Activated T-cell treated with anti-CD3 and anti-CD28 coated beads, Interleukin-2, amount 50 U/mL, for 48 hours (primary cell): ENCODE data around the gene TLE5.
A peak's percentile ranks its signal among the peaks of the same experiment; 100 is the strongest.

Experiments
- DNase-seq, 2 experiments: peaks; one replicate each; pipeline ENCODE4 v3.0.0-alpha.2; 2020

Gene TLE5, protein sequence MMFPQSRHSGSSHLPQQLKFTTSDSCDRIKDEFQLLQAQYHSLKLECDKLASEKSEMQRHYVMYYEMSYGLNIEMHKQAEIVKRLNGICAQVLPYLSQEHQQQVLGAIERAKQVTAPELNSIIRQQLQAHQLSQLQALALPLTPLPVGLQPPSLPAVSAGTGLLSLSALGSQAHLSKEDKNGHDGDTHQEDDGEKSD

DNA sequence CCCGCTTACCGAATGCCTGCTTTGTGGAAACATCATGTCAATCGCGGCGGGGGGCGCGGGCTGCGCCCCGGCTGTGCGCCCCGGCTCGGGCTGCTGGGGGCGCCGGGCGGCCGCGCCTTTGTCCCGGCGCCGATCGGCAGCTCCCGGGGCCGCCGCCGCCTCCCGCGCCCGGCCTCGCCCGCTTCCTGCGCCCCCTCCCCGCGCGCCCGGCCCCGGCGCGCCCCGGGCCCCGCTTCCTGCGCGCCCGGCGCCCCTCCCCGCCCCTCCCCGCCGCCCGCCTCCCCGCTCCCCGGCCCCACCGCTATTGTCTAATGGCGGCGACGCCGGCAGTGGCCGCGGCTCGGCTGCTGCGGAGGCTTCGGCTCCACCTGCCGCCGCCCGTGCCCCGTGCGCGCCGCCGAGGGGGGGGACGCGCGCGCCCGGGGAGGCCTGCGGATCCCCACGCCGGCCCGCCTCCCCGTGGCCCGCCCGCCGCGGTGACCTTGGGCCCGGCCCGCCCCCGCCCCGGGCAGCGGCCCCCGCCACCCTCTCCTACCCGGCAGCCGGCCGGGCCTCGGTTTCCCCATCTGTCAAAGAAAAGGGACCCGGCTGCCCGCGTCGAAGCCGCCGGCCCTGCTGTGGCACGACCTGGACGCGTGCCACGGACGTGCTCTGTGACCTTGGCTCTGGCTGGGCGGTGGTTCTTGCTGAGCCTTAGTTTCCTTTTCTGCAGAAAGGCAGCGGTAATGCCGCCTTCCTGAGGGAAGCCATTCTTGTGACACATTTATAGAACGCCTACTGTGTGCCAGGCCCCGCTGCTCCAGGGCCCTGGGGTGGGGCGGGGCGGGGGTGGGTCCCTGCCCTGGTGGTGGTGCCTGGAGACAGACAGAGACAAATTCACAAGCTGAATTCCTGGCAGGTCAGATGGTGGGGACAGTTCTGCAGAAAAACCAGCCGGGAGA, at the start of gene TLE5:
Gene TLE5 (minus strand): TSS at position 331 of the 941 bp plus-strand sequence. CDS start 295 bp downstream, at position 36.
- peak; percentile 83 to 84 for DNase-seq

DNA sequence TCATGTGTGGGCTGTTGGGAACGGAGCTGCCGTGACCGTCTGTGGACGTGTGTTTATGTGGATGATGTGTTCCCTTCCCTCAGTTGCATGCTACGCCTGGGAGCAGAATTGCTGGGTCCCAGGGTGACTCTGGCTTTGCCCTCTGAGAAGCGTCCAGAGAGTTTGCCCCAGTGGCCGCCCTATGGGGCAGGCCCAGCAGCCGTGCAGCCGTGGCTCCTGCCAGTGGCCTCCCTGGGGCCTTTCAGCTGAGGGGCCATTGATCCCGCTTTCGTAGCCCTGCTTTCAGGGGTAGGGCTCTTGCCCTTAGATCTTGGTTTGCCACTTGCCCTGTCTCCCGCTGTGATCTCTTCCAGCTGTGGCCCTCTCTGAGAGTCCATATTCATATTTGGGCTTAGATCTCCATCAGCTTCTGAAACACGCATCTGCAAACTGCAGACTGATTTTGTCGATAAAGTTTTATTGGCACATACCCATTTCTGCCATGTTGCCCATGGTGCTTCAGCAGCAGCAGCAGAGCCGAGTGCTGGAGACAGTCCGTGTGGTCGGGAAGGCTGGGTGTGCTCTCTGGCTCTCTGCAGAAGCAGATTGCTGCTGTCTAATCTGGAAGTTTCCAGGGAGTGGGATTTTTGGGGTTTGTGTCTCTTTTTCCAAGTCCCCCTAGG, 49.4 kb upstream of the TLE5 start:
- no peak for DNase-seq

DNA sequence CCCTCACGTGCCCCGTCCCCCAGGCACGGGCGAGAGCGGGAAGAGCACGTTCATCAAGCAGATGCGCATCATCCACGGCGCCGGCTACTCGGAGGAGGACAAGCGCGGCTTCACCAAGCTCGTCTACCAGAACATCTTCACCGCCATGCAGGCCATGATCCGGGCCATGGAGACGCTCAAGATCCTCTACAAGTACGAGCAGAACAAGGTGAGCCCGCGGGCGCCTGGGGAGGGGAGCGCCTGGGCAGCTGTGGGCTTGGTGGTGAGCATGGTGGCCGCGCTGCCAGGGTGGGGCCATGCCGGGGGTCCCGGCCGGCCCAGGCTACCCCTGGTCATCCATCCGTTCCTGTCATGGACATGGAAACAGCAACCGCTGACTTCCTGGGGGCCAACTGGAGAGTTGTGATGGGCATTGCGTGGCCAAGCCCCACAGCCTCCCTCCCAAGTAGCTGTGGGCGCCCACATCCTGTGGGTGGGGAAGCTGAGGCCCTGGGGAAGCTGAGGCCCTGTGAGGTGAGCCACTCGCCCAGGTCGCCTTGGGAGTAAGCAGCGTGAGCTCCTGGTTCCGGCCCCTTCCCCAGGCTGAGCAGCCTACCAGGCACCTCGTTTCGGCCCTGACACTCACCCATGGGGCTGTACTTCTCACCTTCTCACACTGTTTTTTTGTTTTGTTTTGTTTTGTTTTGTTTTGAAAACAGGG, 48.0 kb upstream of the TLE5 start:
- DNase-seq, result no peak

DNA sequence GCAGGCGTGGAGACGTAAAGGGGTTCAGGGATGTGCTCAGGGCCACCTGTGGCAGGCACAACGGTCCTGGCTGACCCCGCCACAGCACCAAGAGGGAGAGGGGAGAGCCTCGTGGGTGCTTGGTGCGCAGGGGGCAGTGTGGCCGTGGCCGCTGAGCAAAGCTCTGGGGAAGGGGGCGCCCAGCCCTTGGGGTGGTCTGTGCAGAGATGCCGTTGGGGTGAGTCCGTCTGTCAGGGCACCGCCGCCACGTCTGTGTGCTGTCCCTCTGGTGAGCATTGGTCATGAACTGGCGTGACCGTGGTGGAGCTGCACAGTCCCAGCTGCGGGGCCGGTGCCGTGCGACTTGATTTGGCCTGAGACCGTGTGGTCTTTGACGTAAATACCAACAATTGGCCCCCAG, 47.2 kb upstream of the TLE5 start:
- no peak for DNase-seq

DNA sequence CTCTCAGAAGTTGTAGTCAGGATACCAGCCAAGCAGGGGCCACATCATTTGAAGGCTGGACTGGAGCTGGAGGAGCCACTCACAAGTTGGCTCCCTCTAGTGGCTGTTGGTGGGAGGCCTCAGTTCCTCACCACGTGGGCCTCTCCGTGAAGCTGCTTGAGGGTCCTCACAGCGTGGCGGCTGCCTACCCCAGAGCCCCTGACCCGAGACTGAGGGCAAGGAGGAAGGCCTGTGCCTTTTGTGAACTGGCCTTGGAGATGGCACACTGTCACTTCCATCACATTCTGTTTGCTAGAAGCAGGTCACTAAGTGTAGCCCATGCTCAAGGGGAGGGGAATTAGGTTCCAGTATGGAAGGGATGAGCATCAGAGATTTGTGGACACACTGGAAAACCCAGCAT, 46.5 kb upstream of the TLE5 start:
- DNase-seq, result peak; percentile 81 to 83

DNA sequence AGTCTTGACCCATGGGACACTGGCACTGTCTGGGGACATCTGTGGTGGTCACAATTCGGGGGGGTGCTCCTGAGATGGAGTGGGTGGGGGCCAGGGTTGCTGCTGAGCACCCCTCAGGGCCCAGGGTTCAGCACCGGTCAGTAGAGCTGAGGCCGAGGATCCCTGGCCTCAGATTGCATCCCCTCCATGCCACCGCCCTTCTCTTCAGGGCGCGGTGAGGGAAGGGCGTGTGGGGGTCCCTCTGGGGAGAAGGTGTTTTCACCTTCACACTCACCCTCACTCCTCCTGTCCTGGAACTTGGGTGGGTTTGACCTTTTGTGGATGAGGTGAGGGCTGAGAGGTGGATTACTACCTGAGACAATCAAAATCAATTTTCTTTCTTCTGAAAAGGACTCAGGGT, 45.4 kb upstream of the TLE5 start:
- no peak for DNase-seq

DNA sequence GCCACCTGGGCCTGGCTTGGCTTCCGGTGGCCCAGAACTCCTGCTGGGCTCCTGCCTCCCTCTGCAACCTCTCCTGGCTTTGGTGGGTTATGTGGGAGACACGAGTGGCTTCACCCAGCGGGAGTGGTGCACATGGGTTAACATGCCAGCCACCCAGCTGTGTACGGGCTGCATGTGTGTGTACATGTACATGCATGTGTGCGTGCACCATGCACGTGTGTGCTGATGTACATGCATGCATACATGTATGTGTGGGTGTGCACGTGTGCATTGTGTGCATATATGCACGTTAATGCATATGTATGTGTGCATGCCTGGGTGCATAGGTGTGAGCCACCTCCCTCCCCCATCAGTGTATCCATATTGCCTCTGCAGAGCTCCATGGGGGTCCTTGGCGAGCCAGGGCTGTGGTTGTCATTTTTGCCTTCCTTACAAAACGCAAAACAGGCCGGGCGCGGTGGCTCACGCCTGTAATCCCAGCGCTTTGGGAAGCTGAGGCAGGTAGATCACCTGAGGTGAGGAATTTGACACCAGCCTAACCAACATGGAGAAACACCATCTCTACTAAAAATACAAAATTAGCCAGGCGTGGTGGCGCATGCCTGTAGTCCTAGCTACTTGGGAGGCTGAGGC, 44.3 kb upstream of the TLE5 start:
- DNase-seq, result no peak

DNA sequence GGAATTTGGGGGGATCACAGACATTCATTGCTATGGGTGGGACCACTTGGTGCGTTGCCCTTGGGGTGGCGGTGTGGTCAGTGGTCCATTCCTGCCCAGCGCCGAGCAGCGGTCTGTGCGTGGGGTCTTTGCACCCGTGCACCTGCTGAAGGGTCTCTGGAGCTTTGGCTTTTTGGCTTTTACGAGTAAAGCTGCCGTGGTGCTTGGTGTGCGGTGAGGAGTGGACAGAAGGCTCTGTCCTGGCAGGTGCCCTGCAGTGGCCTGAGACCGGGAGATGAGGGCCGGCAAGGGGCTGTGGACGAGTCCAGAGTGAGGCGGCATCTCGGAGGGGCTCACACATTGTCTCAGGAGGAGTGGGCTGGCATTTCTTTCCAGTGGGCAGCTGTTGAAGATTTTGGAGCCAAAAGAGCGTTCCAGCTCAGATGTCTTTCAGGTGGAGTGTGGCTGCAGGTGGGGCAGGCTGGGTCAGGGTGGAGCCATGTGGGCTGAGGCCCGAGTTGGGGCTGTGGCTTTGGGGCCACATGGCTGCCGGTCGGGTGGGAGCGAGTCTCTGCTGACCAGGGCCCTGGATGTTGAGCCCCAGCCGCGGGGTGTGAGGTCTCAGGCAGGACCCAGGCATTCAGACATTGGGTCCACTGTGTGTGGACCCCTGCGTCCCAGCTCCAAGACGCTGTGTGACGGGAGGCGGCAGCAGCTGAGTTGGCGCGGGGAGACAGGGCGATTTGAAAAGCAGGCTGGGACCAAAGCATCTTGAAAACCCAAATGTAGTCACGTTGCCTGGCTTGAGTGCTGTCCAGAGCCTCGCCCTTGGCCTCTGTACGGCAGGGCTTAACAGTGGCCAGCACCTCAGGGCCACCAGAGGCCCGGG, 43.6 kb upstream of the TLE5 start:
- DNase-seq, result no peak

DNA sequence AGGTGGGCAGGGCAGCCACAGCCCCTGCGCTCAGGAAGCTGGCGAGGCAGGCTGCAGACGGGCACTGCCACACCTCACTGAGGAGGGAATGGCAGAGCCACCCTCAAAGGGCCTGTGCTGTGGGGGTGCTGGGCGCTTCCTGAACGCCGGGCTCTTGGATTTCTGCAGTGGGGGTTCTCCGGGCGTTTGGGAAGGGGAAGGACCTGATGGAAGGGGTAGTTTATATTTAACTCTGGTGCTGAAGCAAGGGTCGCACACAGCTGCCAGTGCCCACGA, 42.4 kb upstream of the TLE5 start:
- DNase-seq, result no peak

DNA sequence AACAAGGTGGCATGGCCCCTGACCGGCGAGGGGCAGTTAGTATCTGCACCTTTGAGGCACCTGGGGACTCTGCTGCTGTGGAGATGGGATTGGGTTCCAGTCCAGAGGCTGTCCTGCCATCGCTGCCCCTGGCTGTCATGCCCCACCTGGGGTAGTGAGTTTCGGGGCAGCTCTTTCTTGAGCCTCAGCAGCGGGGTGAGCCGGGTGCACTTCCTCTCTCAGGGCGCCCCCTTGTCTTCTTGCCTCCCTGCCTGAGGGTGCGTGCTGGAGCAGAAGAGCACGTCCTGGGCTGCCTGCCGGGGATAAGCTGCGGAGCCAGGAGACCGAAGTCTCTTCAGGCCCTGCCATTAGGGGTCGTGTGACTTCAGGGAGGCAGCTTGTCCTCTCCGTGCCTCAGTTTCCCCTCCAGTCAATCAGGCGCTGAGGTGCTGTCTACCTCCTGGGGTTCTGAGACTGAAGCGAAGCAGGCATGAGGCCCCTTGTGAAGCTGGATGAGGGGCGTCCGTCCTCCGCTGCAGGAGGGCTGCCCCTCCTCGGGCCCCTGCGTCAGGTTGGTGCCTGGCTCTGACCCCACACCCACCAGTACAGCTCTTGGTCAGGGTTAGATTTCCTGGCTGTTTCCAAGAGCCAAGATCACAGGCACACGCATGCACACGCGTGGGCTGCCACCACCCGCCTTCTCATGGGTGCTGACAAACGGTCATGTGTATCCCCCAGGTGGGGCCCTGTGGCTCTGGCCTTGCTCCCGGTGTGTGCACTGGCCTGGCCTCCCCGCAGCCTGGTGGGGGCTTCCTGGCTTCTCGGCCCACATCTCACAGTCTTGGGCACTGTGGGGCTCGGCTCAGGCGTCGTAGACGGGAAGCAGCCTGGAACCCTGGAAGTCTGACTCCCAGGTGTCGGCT, 40.2 kb upstream of the TLE5 start:
- DNase-seq, result no peak

DNA sequence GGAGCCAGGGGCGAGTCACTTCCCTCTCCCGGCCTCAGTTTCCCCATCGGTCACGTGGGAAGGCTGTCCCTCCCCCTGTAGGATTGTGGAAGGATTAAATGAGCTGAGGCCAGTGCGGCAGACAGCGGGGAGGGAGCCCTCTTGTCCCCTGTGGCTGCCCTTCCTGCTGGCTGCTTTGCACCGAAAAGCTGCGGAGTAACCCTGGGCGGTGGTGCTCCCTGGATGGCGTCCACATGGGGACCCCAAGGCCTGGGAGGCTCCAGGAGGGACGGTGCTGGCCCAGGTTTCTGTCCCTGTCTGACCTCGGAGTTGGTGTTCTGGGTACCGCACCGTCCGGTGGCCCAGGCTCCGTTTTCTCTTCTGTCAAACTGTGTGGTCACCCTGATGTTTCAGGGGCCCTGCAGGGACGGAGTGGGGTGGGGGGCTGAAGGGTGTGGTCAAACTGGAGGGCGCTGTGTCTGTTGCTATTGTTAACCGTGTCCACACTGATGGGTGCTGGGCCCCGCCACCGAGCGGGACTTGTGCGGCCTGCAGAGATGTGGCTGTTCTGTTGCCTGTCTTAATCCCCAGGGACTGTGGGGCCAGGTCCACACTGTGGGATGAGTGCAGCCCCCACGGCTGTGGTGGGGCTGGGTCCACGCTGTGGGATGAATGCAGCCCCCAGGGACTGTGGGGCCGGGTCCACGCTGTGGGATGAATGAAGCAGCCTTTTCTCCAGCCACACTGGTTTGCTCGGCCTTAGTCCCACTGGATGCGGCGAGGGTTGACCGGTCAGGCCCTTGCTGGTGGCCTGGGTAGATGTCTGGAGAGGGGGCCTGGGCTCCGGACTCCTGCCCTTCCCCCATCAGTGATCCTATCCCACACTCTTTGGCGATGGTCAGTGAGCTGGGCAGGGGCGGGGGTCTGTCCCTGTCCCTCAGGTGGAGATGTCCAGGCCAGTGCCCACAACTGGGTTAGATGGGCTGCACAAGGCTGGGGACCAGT, 38.7 kb upstream of the TLE5 start:
- no peak for DNase-seq

DNA sequence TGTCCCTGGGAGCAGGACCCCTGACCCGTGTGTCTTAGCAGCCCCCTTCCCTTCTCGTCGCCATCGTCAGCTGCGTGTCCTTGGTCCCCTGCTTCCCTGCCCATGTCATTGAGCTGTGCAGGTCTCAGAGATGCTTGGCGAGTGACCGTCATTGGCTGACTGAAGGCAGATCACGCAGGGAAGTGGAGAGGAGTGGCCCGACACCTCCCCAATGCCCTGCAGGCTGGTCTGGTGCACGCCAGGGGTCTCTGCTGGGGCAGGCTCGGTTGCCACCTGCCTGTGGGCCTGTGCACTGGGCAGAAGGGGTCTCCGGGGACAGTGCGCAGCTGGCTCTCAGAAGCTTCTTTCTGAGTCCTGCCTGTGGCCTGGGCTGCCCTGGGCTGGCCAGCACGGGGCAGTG, 38.0 kb upstream of the TLE5 start:
- DNase-seq, result no peak

DNA sequence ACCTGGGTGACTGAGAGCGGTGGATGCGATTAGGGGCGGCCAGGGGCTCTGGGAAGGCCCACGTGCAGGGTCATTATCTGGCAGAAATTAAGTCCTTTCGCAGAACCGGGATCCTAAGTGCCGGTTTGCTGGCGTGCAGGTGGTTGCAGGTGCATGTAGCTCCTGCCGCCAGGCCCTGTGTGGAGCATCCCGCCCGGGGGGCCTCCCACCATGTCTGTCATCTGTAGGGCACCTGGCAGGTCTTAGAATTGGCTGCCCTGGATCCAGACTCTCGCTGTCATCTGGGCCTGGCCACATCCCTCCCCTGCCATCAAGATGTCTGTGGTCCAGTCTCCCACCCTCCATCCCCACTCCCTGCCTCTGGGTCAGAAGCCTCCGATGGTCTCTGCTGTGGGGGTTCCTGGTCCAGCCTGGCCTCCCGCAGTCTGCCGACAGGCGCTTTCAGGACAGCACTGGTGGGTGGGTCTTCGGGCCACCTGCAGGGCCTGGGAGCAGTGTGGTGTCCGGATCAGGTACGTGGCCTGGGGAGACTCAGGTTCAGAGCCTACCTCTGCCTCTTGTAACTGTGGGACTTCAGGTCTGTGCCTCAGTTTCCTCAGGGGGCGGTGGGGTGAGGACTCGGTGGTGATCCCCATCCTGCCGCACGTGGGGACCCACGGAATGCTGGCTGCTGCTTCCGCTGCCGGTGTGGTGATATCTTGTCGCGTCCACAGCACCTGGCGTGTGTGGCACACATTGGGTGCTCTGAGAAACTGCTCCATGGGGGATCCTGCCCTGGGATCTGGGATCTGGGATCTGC, 37.3 kb upstream of the TLE5 start:
- DNase-seq, result no peak

DNA sequence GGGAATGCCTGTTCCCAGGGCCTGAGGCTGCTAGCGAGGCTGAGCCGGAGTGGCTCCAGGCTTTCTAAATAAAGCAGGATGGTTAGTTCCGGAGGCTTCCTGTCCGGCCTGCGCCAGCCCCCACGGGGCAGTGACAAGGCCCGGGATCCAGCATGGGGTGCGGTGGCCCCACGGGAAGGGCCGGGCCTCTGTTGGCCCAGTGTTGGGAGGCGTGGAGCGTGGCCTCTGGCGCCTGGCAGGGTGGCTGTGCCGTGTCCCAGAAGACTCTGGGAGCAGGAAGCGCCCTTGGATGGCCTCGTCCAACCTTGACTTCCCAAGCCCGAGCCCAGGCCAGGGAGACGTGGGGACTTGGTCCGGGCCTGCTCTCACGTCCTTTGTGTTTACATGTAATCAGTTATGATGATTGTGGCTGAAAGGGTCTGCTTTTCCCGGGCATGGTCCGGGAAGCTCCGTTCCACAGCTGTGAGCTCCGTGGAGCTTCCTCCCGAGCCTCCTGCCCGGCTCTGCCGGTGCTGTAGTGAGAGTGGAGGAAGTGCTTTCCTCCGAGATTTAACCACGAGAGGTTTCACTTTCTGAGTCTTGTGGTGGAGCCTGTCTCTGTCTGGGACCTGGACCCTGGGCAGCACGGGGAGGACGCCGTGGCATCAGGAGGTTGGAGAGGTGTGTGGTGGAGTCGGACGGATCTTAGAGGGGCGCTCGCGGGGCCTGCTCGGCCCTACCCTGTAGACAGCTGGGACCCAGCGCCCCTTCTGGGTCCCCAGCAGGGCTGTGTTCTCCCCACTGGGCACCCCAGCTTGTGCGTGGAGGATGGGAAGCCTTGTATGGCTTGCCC, 36.4 kb upstream of the TLE5 start:
- DNase-seq, result no peak

DNA sequence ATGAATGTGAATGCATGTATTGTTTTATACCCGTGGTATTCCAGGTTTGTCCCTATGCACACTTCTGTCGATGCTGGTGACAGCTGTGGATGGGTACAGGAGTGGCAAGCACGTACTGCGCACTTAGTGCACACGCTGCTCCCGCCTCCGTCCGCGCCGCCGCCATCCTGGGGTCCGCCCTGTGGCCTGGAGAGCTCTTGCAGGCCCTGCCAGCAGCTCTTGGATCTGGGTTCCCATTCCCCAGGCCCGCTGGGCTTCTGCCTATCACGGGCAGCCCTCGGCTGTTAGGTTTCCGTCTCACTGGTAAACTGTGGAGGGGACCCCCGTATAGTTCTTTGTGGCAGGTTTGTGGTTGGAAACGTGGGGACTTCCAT, 35.8 kb upstream of the TLE5 start:
- no peak for DNase-seq

DNA sequence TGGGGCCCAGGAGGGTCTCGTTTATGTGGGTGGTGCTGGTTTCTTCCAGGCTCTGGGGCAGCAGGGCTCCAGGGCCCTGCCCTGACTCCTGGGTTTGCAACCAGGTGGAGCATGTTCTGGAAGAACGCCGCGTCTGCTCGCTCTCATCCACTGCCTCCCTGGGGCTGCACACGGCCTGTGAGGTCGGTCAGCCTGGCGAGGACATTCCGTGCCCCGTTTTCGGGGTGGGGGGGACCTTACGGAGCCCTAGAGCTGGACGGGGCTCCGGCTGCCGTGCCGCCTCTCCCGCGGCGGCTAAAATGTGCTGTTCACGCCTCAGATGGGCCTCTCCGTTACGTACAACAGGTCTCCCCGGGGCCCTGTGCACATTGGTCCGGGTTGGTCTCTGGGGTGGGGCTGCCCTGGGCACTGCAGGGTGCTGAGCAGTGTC, 35.2 kb upstream of the TLE5 start:
- DNase-seq, result no peak

DNA sequence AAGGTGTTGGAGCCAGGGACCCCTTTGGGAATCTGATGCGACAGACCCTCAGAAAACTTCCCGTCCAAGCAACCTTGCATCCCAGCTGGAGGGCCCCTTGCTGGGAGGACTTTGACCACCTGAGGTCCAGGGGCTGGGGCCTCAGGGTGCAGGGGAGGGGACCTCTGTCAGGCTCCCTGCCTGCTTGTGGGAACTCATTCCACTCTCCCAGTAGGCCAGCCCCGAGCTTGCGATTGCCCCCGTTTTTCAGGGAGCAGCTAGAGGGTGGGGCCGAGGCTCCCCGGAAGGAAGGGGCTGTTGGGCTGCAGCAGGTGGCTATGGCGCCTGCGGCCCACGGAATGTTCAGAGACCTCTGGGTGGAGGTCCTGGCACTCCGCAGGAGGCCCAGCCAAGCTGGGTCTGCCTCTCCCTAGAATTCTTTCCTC, 34.6 kb upstream of the TLE5 start:
- DNase-seq, result no peak
